Endothelial cell of umbilical vein (primary cell): Measurements from ENCODE around the gene CCDC3. TPM values are rescaled to one million over a fixed set of nuclear protein-coding genes. Genes with fewer than 3 reads are reported as not detected.

Experiments
- BruUV-seq: library from RNA; stranded (reverse); fragments of 400-500 nt; replicated peaks from 2 replicates; lab custom pipeline; 2021; lab: Mats Ljungman, UMichigan
- CTCF ChIA-PET: fragments of 300-600, 350-600 bp; sonication (Branson Sonifier 250); formaldehyde crosslinking; loops from one replicate; lab custom pipeline; 2021; ENCODE audit warnings: antibody characterized with exemption, inconsistent platforms; lab: Charles Lee
- POLR2A ChIA-PET: fragments of 300-600, 350-600 bp; sonication (Branson Sonifier 250); formaldehyde crosslinking; loops from one replicate; lab custom pipeline; 2021; ENCODE audit warnings: antibody characterized with exemption, inconsistent platforms; lab: Charles Lee
- DNase-seq: peaks from one replicate; pipeline ENCODE4 v3.0.0-alpha.2; 2011; ENCODE audit warnings: low read depth, low spot score
- FAIRE-seq: peaks from 2 replicates; lab custom pipeline; 2011; peaks lifted over from hg19 to GRCh38; lab: Jason Lieb, UNC
- H2AFZ ChIP-seq: 2 replicates; pipeline ENCODE4 v1.6.0; 2012; ENCODE audit warnings: low read depth, low read length, control low read depth, inconsistent platforms
- H3K27ac ChIP-seq: 2 replicates; pipeline ENCODE4 v1.5.1; 2011; ENCODE audit warnings: low read depth, mild to moderate bottlenecking, control low read depth, low read length, moderate library complexity; ENCODE audit not compliant: insufficient read depth
- H3K27me3 ChIP-seq, 2 experiments: 2 replicates each; pipeline versions ENCODE4 v1.6.0 to v1.6.1; 2011; ENCODE audit warnings: low read length in 2 of 2, mixed read lengths in 1 of 2; ENCODE audit not compliant: control insufficient read depth in 2 of 2, insufficient read depth in 2 of 2
- H3K36me3 ChIP-seq, 2 experiments: 2 replicates in 1 of 2; 3 replicates in 1 of 2; pipeline ENCODE4 v1.5.1; 2011; ENCODE audit warnings: low read length in 2 of 2, mild to moderate bottlenecking in 1 of 2, moderate library complexity in 1 of 2; ENCODE audit not compliant: control insufficient read depth in 2 of 2, insufficient read depth in 2 of 2; ENCODE audit errors: extremely low read depth in 1 of 2
- H3K4me1 ChIP-seq: 3 replicates; pipeline ENCODE4 v1.5.1; 2011; ENCODE audit warnings: mild to moderate bottlenecking, low read length; ENCODE audit not compliant: control insufficient read depth, insufficient read depth; ENCODE audit errors: extremely low read depth
- H3K4me2 ChIP-seq: 2 replicates; pipeline ENCODE4 v1.6.1; 2011; ENCODE audit warnings: low read length, control low read depth, mixed read lengths; ENCODE audit not compliant: insufficient read depth
- H3K4me3 ChIP-seq, 3 experiments: fragments of 200-600 bp in 1 of 3; sonication (generic), shearing (Covaris generic) in 1 of 3; replicated peaks in 1 of 3; 2 replicates each; pipeline ENCODE4 v1.5.1; 2011 to 2016; ENCODE audit warnings: control low read depth in 3 of 3, low read length in 3 of 3, mild to moderate bottlenecking in 2 of 3, inconsistent platforms in 1 of 3, low read depth in 1 of 3, moderate library complexity in 1 of 3; ENCODE audit not compliant: insufficient read depth in 1 of 3
- H3K79me2 ChIP-seq: 2 replicates; pipeline ENCODE4 v1.6.0; 2012; ENCODE audit warnings: low read length, inconsistent platforms; ENCODE audit not compliant: control insufficient read depth, insufficient read depth
- H3K9ac ChIP-seq: replicated peaks from 2 replicates; pipeline ENCODE3; 2011; ENCODE audit warnings: low read length, control low read depth; ENCODE audit not compliant: insufficient read depth; ENCODE audit errors: extremely low read depth
- H3K9me1 ChIP-seq: replicated peaks from 3 replicates; pipeline ENCODE4 v1.6.0; 2011; ENCODE audit warnings: mild to moderate bottlenecking, low read length; ENCODE audit not compliant: control insufficient read depth, insufficient read depth; ENCODE audit errors: extremely low read depth
- H3K9me3 ChIP-seq: replicated peaks from 2 replicates; pipeline ENCODE4 v1.5.1; 2012; ENCODE audit warnings: low read length, inconsistent platforms; ENCODE audit not compliant: control insufficient read depth, insufficient read depth
- H4K20me1 ChIP-seq: replicated peaks from 2 replicates; pipeline ENCODE3; 2011; ENCODE audit warnings: mild to moderate bottlenecking, low read length; ENCODE audit not compliant: control insufficient read depth, insufficient read depth; ENCODE audit errors: extremely low read depth
- CTCF ChIP-seq, 2 donors: IDR thresholded peaks; 1 replicate in 1 of 2; 2 replicates in 1 of 2; pipeline ENCODE4 v1.5.1; 2011; ENCODE audit warnings: low read length in 2 of 2, mild to moderate bottlenecking in 2 of 2, moderate library complexity in 2 of 2, control low read depth in 1 of 2, inconsistent platforms in 1 of 2, low read depth in 1 of 2; ENCODE audit not compliant: insufficient read depth in 1 of 2; ENCODE audit errors: extremely low read depth in 1 of 2
- EZH2 ChIP-seq: IDR thresholded peaks from 2 replicates; pipeline ENCODE4 v1.6.1; 2012; ENCODE audit warnings: borderline replicate concordance, low read depth, mild to moderate bottlenecking, moderate library complexity, low read length, inconsistent platforms; ENCODE audit not compliant: severe bottlenecking
- FOS ChIP-seq: IDR thresholded peaks from 2 replicates; pipeline ENCODE4 v1.6.1; 2011; ENCODE audit warnings: mild to moderate bottlenecking, low read length, moderate library complexity, borderline replicate concordance; ENCODE audit not compliant: insufficient read depth
- GATA2 ChIP-seq: IDR thresholded peaks from 2 replicates; pipeline ENCODE4 v1.7.0; 2011; ENCODE audit warnings: low read depth, mild to moderate bottlenecking, moderate library complexity, mixed read lengths, low read length; ENCODE audit not compliant: insufficient read length, insufficient read depth
- JUN ChIP-seq: IDR thresholded peaks from 2 replicates; pipeline ENCODE4 v1.6.1; 2011; ENCODE audit warnings: borderline replicate concordance, low read depth; ENCODE audit not compliant: insufficient read length, insufficient read depth
- MYC ChIP-seq: IDR thresholded peaks from one replicate; pipeline ENCODE4 v1.6.1; 2011; ENCODE audit warnings: mild to moderate bottlenecking, low read depth, low read length
- POLR2A ChIP-seq: IDR thresholded peaks from 2 replicates; pipeline ENCODE4 v1.6.1; 2012; ENCODE audit warnings: low read depth, mild to moderate bottlenecking, control low read depth, low read length
- POLR2AphosphoS5 ChIP-seq: IDR thresholded peaks from 2 replicates; pipeline ENCODE4 v1.6.1; 2012; ENCODE audit warnings: low read depth, mild to moderate bottlenecking, control low read depth, low read length, moderate library complexity; ENCODE audit not compliant: insufficient read depth
- dilution Hi-C: fragments of 300-500 bp; cut with MboI; formaldehyde crosslinking; loops from one replicate; pipeline ENCODE4 v1.15.0; 2019; ENCODE audit warnings: low sequenced_read_pairs; ENCODE audit not compliant: extremely low pct_ligation_motif_present
- intact Hi-C: fragments of 100-400 bp; cut with micrococcal nuclease; formaldehyde crosslinking; loops from one replicate; pipeline ENCODE4 v1.10.0; 2022
- polyA plus RNA-seq, 4 experiments: library from polyadenylated mRNA; depleted of rRNA in 3 of 4; stranded (reverse) in 3 of 4; unstranded in 1 of 4; fragments of >200 nt; gene quantifications; 2 replicates each; pipeline versions ENCODE4 v1.2.1 to v1.2.3, GENCODE V29; 2011 to 2012; ENCODE audit warnings: missing spikeins in 1 of 4
- total RNA-seq: library from RNA; stranded (reverse); gene quantifications from 2 replicates; pipeline ENCODE4 v1.2.3, GENCODE V29; 2021
- TF ChIP-seq, protein P1 (sequence below): IDR thresholded peaks from 2 replicates; pipeline ENCODE4 v1.6.1; 2011; ENCODE audit not compliant: insufficient read depth, insufficient read length

CCDC3 gene
- total and polyA plus RNA-seq, 2 donors (not counting 3 experiments of a cell fraction or from before 2014, with no cell fraction given), result 0.90 to 1.4 TPM

DNA sequence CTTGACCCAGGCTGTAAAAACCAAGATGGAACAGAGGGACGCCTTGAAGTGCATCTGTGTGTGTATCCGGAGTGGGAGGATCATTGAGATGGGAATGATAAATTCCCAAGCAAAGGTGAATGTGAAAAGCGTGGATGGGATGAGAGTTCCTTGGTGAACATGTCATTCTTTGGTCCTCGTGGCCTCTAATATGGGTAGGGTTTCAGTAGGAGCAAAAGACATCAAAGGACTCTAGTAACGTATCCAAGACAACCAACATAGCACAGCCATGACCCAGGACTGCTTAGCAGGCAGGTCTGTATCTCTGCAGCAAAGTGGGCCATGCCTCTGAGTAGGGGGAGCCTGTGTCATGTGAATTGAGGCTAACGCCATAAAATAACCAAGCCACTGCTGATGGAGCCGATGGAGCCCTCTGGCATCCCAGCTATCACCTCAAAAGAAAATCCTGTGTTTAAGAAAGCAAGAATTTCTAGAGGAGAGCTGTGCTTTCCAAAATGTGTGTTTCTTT lies 98.6 kb downstream of the CCDC3 start:
- ChIA-PET CTCF (interaction anchor here (0.7 to 9.3 kb wide), 28 partner anchors 16 to 638 kb away, joined by 3 to 237 read pairs (median 9); no protein-coding TSS in a partner anchor), POLR2A (no interaction called here)

More for the DNA sequence above, 98.6 kb downstream of the CCDC3 start:
- intact Hi-C loops, result loop anchor here (1.0 to 5.0 kb wide), 7 partner anchors 58 to 639 kb away; no protein-coding TSS in a partner anchor
- no TSS peak for BruUV-seq
- no peaks in the 10 kb centered on the region for H3K36me3 ChIP-seq
- no peak overlapping the region for H3K27ac ChIP-seq
- no peaks in the 10 kb centered on the region for H3K79me2 ChIP-seq
- peaks cover 0 to 2% of the 10 kb centered on the region in 2 experiments for H3K27me3 ChIP-seq
- FAIRE-seq, result no peak
- no peak for TF ChIP-seq JUN
- TF ChIP-seq, protein P1, sequence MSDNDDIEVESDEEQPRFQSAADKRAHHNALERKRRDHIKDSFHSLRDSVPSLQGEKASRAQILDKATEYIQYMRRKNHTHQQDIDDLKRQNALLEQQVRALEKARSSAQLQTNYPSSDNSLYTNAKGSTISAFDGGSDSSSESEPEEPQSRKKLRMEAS, result no peak
- TF ChIP-seq MYC, result no peak
- no peak for TF ChIP-seq EZH2
- no peak for TF ChIP-seq FOS
- TF ChIP-seq POLR2A, result no peak
- no peak for TF ChIP-seq POLR2AphosphoS5
- TF ChIP-seq CTCF (IDR thresholded peaks at IDR 0.05; ENCODE audit: extremely low read depth in 1 of 2, insufficient read depth in 1 of 2, low read depth in 1 of 2, low read length in 2 of 2), result no peak
- TF ChIP-seq GATA2, result no peak
- H3K9me3 ChIP-seq, result no peaks in the 10 kb centered on the region
- no peaks in the 10 kb centered on the region for H3K9me1 ChIP-seq
- no peaks in the 10 kb centered on the region for H4K20me1 ChIP-seq
- dilution Hi-C loops, result no loop called here
- no peak overlapping the region for H3K9ac ChIP-seq
- peaks cover 5% of the 10 kb centered on the region for H3K4me1 ChIP-seq
- H3K4me2 ChIP-seq, result no peak overlapping the region
- H3K4me3 ChIP-seq, result no peak overlapping the region
- DNase-seq, result no peak
- H2AFZ ChIP-seq, result no peak overlapping the region
